C4-2B (cell line): ENCODE measurements around the gene GRIP1.

Source experiments
- H3K27ac ChIP-seq: fragments of 450-650 bp; 2 replicates; pipeline ENCODE4 v1.5.1; 2017
- CTCF ChIP-seq: fragments of 450-650 bp; conservative IDR thresholded peaks from 2 replicates; pipeline ENCODE4 v1.5.1; 2017; ENCODE audit warnings: mild to moderate bottlenecking
- ZFX ChIP-seq: fragments of 450-650 bp; IDR thresholded peaks from 2 replicates; pipeline ENCODE4 v1.6.1; 2017

Gene GRIP1

GRCh38 chr12:66352899-66353298, 326.0 kb downstream of the GRIP1 start:
- no peak overlapping the region for H3K27ac ChIP-seq
- TF ChIP-seq CTCF, result no peak

GRCh38 chr12:66352197-66352596, 326.7 kb downstream of the GRIP1 start:
- no peak for TF ChIP-seq ZFX
- peak; percentile 61 for TF ChIP-seq CTCF
- H3K27ac ChIP-seq, result no peak overlapping the region

GRCh38 chr12:66351301-66351700, 327.6 kb downstream of the GRIP1 start:
- no peak for TF ChIP-seq ZFX
- TF ChIP-seq CTCF, result no peak
- no peak overlapping the region for H3K27ac ChIP-seq

GRCh38 chr12:66345956-66346355, 332.9 kb downstream of the GRIP1 start:
- TF ChIP-seq ZFX, result no peak
- TF ChIP-seq CTCF, result no peak
- H3K27ac ChIP-seq, result no peak overlapping the region

- H3K27ac ChIP-seq, result no peak overlapping the region
- TF ChIP-seq ZFX (no peak), CTCF (no peak)
Observed at GRCh38 chr12:66345212-66345611, 333.7 kb downstream of the GRIP1 start.

GRCh38 chr12:66341126-66341525, 337.8 kb downstream of the GRIP1 start:
- H3K27ac ChIP-seq, result no peak overlapping the region
- TF ChIP-seq ZFX (no peak), CTCF (no peak)

- TF ChIP-seq ZFX, result no peak
- TF ChIP-seq CTCF, result no peak
- H3K27ac ChIP-seq, result no peak overlapping the region
Observed at GRCh38 chr12:66340131-66340530, 338.7 kb downstream of the GRIP1 start.
